ENCODE measurements around the gene EVI5L.

The EVI5L gene

DNA sequence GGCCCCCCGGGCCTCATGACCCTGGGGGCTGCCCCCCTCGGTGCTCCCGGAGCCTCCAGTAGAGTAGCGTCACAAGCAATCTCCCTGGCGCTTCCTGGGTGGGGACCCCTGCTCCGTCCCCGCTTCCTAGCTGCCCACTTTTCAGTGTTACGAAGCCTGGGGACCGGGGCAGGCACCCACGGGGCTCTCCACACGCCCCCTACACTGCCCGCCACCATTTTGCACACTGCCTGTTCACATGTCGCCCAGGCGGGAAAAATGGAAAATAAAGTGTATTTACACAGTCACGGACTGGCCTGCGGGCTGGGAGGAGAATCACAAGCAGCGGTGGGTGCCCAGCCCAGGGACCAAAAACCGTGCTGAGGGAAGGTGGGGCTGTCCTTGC is 34.7 kb downstream of the EVI5L start:
- no peak for TF ChIP-seq GATA1 (IDR thresholded peaks at IDR 0.05; ENCODE audit: low read depth, low read length)
- TF ChIP-seq POLR2A (IDR thresholded peaks at IDR 0.05; ENCODE audit: low read length): no peak
- DNase-seq: no peak

DNA sequence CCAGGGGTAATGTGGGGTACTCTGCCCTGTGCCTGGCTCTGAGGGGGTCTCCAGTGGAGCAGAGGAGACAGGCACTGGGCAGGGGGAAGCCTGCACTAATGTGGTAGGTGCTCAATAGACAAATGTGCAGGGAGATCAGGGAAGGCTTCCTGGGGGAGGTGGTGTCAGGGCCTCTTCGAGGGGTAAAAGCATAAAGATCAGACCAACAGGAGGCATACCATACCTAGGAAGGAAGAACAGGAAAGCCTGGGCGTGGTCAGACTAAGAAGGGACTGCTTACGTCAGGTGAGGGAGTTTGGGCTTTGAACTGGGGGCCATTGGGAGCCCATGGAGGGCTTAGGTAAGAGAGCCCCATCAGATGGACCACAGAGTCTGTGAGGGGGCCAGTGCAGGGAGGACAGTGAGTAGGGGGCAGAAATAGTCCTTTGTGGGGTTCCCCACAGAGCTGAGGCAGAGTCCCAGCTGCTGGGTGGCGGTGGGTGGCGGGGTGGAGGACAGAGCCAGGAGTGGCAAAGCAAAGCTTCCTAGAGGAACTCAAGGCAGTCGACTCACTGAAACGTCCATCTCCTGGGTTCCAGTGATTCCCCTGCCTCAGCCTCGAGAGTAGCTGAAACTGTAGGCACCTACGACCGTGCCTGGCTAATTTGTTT is 35.4 kb downstream of the EVI5L start:
- DNase-seq: no peak
- no peak for TF ChIP-seq GATA1 (IDR thresholded peaks at IDR 0.05; ENCODE audit: low read depth, low read length)
- no peak for TF ChIP-seq POLR2A (IDR thresholded peaks at IDR 0.05; ENCODE audit: low read length)

DNA sequence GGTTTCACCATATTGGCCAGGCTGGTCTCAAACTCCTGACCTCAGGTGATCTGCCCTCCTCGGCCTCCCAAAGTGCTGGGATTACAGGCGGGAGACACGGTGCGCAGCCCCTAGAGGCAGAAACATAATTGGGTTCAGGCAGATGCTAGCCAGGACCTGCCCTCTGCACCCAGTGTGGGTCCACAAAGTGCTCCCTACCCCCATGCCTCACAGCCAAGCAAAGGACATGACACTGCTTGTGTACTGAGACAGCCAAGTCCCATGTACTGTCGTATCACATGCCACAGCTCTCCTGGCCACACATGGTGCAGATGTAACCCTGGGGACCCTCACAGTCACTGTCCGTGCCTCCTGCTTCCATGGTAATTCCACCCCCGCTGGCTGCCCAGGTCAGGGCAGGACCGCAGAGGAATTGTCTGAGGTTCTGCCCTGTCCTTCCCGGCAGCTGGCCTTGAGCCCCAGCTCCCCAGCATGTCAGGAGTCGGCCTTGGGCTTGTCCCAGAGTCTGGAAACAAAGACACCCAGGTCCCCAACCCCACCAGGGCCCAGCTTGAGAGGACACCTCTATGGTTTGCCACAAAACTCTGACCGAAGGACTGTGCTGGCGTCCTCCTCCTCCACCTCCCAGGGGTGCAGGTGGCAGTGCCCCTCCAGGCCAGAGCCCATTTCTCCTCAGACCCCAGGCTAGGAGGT is 36.5 kb downstream of the EVI5L start:
- no peak for DNase-seq
- no peak for TF ChIP-seq POLR2A (IDR thresholded peaks at IDR 0.05; ENCODE audit: low read length)
- TF ChIP-seq GATA1 (IDR thresholded peaks at IDR 0.05; ENCODE audit: low read depth, low read length): no peak

DNA sequence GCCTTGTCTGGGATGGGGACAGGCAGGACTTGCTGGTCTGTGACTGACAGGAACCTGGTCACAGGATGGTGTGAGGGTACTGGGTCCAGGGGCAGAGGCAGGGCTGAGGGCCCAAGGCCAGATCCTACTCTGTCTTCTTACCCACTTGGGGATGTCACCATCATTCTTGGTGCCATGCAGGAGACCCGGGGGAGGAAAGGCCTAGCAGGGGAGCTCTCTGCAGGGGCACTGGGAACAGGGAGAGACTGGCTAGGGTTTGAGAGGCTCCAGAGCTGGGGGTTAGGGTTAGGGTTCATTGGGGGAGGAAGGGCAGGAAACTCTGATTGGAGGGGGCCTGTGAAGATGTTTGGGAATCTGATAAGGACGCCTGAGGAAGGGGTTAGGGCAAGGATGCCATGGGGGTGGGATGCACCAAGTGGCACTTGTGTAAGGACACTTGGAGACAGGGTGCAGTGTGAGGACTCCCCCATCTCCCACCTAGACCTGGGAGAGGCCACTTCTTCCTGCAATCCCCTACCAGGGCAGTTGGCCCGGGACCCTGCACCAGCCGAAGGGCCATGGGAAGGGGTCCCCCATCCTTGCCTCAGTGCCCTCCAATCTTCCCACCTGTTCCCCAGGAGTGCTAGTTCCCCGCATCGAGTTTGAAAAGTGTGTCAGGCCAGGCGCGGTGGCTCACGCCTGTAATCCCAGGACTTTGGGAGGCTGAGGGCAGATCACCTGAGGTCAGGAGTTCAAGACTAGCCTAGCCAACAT is 37.2 kb downstream of the EVI5L start:
- TF ChIP-seq POLR2A (IDR thresholded peaks at IDR 0.05; ENCODE audit: low read length) (no peak), GATA1 (IDR thresholded peaks at IDR 0.05; ENCODE audit: low read depth, low read length) (no peak)
- no peak for DNase-seq

DNA sequence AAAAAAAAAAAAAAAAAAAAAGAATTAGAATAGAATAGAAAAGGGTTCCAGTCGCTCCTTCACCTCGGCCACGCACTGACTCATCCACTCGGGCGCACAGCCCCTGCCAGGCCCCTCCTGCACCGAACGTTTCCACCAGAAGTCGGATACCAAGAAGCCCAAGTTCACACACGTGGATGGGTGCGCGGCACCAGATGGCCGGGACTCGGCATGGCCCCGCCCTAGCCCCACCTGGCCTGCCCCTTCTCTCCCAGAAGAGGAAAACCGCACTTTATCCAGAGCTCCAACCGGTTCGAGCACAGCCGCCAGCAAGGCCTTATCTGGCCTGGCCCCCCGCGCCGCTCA is 38.3 kb downstream of the EVI5L start:
- TF ChIP-seq GATA1 (IDR thresholded peaks at IDR 0.05; ENCODE audit: low read depth, low read length) (no peak), POLR2A (IDR thresholded peaks at IDR 0.05; ENCODE audit: low read length) (no peak)
- no peak for DNase-seq

DNA sequence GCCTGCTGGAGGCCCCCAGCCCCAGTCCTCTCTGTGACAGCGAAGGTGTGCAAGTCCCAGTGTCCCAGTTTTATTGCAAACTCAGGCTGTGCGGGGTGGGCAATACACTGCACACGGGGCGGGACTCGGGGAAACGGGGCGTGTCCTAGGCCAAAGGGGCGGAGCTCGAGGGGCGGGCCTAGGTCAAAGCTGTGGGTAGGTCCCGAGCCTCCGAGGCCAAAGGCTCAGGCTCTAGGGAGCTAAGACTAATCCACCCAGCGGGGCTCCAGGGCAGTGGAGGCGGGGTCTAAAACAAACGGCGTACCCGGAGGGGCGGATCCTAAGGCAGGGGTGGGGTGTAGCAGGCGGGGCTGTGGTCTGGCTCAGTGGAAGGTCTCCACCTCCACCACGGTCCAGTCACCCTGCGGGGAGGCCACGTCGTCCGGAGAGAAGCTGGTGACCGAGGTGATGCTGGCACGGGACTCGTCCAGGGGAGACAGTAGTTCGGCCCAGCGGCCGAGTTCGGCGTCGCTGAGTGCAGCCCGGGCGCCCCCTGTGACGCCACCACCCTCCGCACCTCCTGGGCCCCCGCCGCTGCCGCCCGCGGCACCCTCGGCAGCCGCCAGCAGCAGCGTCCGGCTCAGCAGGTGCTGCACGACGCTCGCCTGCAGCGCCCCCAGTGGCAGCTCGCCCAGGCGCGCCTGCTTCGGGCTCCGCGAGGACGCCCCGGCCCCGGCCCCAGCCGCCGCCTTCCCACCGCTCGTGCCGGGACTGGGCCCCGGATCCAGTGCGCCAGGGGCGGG is 38.8 kb downstream of the EVI5L start:
- TF ChIP-seq POLR2A (IDR thresholded peaks at IDR 0.05; ENCODE audit: low read length): no peak
- TF ChIP-seq GATA1 (IDR thresholded peaks at IDR 0.05; ENCODE audit: low read depth, low read length): no peak

DNA sequence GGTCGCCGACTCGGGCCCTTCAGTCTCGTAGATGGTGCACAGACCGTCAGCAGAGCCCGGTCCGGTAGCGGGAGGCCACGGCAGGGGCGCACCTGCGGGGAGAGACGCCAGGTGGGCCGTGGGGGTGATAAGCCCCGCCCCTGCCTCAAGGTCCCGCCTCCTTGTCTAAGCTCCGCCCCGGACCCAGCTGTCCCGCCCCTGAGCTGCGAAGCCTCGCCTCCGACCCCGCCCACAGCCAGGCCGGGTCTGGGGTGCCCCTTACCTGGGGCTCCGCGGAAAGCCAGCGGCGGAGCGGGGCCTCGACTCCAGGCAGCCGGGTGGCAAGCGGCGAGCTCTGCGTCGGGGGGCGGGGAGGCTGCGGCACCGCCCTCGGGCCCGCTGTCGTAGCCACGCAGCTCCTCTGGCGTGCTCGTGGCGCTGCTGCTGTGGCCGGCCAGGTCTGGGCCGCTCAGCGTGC is 39.5 kb downstream of the EVI5L start:
- TF ChIP-seq POLR2A (IDR thresholded peaks at IDR 0.05; ENCODE audit: low read length) (no peak), GATA1 (IDR thresholded peaks at IDR 0.05; ENCODE audit: low read depth, low read length) (no peak)
- DNase-seq: peak; percentile 84 to 89

More for the DNA sequence above, 38.8 kb downstream of the EVI5L start:
- peak; percentile 89 to 93 for DNase-seq

DNA sequence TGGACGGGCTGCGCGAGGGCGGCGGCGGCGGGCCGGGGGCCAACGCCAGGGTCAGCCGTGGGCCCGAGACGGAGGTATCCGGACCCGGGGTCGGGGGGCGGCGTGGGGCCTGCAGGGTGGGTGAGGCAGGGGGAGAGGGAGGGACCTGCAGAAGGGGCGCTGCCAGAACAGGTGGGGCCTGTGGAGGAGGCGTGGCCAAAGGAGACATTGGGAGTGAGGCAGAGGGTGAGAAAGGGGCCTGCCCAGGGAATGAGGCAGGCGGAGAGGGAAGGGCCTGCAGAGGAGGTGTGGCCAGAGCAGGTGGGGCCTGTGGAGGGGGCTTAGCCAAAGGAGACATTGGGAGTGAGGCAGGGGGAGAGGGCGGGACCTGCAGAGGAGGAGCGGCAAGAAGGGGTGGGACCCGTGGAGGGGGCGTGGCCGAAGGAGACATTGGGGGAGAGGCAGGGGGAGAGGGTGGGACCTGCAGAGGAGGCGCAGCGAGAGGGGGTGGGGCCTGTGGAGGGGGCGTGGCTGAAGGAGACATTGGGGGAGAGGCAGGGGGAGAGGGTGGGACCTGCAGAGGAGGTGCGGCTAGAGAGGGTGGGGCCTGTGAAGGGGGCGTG is 40.0 kb downstream of the EVI5L start:
- peak; percentile 86 to 90 for DNase-seq
- TF ChIP-seq GATA1 (IDR thresholded peaks at IDR 0.05; ENCODE audit: low read depth, low read length) (no peak), POLR2A (IDR thresholded peaks at IDR 0.05; ENCODE audit: low read length) (no peak)

DNA sequence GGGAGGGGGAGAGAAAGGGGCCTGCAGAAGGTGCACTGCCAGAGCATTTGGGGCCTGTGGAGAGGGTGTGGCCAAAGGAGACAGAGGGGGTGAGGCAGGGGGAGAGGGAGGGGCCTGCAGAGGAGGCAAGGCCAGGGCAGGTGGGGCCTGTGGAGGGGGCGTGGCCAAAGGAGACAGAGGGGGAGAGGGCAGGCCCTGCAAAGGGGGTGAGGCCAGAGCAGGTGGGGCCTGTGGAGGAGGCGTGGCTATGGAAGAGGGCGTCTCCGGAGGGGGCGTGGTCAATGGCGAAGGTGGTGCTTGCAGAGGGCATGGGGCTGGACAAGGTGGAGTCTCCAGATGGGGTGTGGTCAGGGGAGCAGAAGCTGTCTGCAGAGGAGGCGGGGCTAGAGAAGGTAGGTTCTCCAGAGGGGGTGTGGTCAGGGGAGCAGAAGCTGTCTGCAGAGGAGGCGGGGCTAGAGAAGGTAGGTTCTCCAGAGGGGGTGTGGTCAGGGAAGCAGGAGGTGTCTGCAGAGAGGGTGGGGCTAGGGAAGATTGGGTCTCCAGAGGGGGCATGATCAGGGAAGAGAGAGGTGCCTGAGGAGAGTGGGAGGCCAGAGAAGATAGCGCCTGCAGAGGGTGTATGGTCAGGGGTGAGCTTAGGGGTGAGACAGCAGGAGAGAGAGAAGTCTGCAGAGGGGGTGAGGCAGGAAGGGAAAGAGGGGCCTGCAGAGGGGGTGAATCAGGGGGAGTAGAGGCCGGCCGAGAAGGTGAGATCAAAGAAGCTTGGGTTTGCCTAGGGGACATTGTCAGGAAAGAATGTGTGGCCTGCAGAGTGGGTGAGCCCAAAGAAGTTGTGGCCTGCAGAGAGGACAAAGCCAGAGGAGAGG is 40.8 kb downstream of the EVI5L start:
- peak; percentile 91 to 92 for DNase-seq

DNA sequence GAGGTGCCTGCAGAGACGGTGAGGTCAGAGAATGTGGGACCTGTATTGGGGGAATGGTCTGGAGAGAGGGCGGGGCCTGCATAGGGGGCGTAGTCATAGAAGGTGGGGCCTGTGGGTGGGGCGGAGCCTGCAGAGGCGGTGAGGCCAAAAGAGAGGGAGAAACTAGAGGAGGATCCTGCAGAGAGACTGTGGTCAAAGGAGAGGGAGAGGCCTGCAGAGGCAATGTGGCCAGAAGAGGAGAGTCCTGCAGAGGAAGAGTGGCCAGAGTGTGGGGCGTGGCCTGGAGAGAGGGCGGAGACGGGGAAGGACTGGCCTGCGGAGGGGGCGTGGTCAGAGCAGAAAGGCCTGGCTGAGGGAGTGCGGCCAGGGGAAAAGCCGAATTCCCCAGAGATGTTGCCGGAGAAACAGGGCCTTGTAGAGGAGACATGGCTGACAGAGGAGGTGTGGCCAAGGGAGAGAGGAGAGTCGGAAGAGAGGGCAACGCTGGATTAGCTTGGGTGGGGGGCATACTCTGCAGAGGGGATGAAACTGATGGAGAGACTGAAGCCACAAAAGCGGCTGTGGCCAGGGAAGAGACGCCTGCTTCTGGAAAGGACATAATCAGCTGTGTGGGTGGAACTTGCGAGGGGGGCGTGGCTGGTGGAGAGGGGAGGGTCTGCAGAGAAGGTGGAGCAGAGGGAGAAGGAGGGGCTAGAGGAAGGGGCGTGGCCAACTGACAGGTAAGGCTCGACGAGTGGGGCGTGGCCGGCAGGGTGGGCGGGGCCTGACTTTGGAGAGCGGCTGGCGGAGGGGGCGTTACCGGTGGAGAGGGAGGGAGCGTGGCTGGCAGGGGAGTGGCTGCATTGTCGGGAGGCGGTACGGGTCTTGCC is 41.7 kb downstream of the EVI5L start:
- TF ChIP-seq GATA1 (IDR thresholded peaks at IDR 0.05; ENCODE audit: low read depth, low read length): no peak
- no peak for TF ChIP-seq POLR2A (IDR thresholded peaks at IDR 0.05; ENCODE audit: low read length)
- peak; percentile 92 to 94 for DNase-seq

More for the DNA sequence above, 40.8 kb downstream of the EVI5L start:
- no peak for TF ChIP-seq GATA1 (IDR thresholded peaks at IDR 0.05; ENCODE audit: low read depth, low read length)

DNA sequence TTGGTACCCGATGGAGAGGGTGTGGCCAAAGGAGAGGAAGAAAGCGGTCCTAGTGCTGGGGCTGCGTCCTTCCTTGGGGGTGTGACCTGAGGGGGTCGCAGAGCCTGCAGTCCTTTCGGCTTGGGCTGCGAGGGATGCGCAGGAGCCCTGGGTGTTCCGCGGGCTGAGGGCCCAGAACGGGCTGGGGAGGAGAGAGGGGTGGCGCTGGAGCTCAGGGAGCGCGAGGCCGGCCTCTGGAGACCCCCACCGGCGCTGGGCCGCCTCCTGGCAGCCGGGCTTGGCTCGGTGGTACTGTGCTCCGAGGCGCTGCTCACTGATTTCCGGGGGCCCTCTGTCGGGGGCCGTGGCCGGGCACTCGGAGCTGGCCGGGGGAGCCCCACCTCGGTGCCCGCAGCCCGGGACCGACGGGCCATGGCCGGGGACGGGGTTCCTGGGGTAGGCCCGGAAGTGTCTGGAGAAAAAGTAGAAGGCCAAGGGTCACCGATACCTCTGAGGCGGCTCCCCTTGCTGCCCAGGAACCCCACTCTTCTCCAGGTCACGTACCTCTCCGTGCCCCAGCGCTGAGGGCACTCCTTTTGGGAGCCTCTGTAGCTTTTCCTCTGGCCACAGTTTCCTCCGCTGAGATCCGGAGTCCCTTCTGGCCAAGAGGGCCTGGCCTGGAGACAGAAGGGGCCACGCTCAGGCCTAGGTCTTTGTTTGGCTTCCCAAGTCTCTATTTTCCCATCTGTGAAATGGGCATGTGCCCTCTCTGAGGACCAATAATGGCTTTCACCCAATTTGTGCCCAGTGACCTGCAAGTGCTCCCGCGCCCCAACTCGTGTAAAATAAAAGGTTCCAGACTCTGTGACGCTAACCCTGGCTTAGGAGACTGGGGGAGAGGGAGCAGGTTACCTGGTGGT is 42.5 kb downstream of the EVI5L start:
- DNase-seq: no peak
- TF ChIP-seq GATA1 (IDR thresholded peaks at IDR 0.05; ENCODE audit: low read depth, low read length): no peak
- no peak for TF ChIP-seq POLR2A (IDR thresholded peaks at IDR 0.05; ENCODE audit: low read length)

Measured in erythroblast (primary cell).